IMR-90 (cell line): ENCODE results near the gene GPRC5C. TPM values are rescaled to one million over a fixed set of nuclear protein-coding genes. Genes with fewer than 3 reads are reported as not detected.

Source experiments
- ATAC-seq: fragments of 200-7000 bp; cut with Tn5 transposase; 2 replicates; pipeline ENCODE4 v1.9.1; 2020; ENCODE audit warnings: low read depth, mild to moderate bottlenecking, moderate library complexity
- BruUV-seq: library from RNA; stranded (reverse); fragments of 400-500 nt; replicated peaks from 2 replicates; lab custom pipeline; 2021; lab: Mats Ljungman, UMichigan
- CTCF ChIA-PET: fragments of 300-600 bp; formaldehyde crosslinking; extraction: SDS; loops from one replicate; lab custom pipeline; 2021; ENCODE audit warnings: antibody characterized with exemption; lab: Yijun Ruan, JAX
- POLR2A ChIA-PET: fragments of 300-600 bp; sonication (Branson Sonifier 250); formaldehyde crosslinking; loops from one replicate; lab custom pipeline; 2022; ENCODE audit warnings: antibody characterized with exemption; ENCODE audit not compliant: unreplicated experiment; lab: Charles Lee
- DNase-seq: peaks from one replicate; pipeline ENCODE4 v3.0.0; 2013
- H2AFZ ChIP-seq: replicated peaks from 2 replicates; pipeline ENCODE3; 2013; ENCODE audit warnings: low read length, mild to moderate bottlenecking; ENCODE audit not compliant: poor library complexity
- H2AK5ac ChIP-seq: 2 replicates; pipeline ENCODE4 v1.6.1; 2013; ENCODE audit warnings: low read depth, low read length, inconsistent platforms
- H2AK9ac ChIP-seq: replicated peaks from 2 replicates; pipeline ENCODE3; 2013; ENCODE audit warnings: mild to moderate bottlenecking, low read depth, low read length, moderate library complexity; ENCODE audit not compliant: poor library complexity
- H2BK120ac ChIP-seq: 2 replicates; pipeline ENCODE4 v1.6.1; 2013; ENCODE audit warnings: low read depth, low read length, inconsistent platforms
- H2BK15ac ChIP-seq: 3 replicates; pipeline ENCODE4 v1.6.1; 2013; ENCODE audit warnings: low read depth, low read length, inconsistent platforms
- H2BK20ac ChIP-seq: 2 replicates; pipeline ENCODE4 v1.6.1; 2013; ENCODE audit warnings: low read depth, mild to moderate bottlenecking, inconsistent platforms, low read length, moderate library complexity
- H2BK5ac ChIP-seq: 2 replicates; pipeline ENCODE4 v1.6.1; 2013; ENCODE audit warnings: mild to moderate bottlenecking, low read depth, low read length, inconsistent platforms; ENCODE audit not compliant: poor library complexity, severe bottlenecking
- H3K14ac ChIP-seq: replicated peaks from 2 replicates; pipeline ENCODE4 v1.6.1; 2013; ENCODE audit warnings: low read depth, low read length, inconsistent platforms
- H3K18ac ChIP-seq: 2 replicates; pipeline ENCODE4 v1.6.1; 2013; ENCODE audit warnings: low read depth, low read length, control low read depth
- H3K23ac ChIP-seq: 2 replicates; pipeline ENCODE4 v1.6.1; 2013; ENCODE audit warnings: low read depth, low read length, inconsistent platforms
- H3K27ac ChIP-seq: 2 replicates; pipeline ENCODE4 v1.5.1; 2013; ENCODE audit warnings: mild to moderate bottlenecking, control low read depth, low read length; ENCODE audit not compliant: insufficient read depth
- H3K27me3 ChIP-seq: 2 replicates; pipeline ENCODE4 v1.6.1; 2013; ENCODE audit warnings: low read length; ENCODE audit not compliant: control insufficient read depth, insufficient read depth
- H3K36me3 ChIP-seq: 2 replicates; pipeline ENCODE4 v1.6.1; 2013; ENCODE audit warnings: low read length, mixed read lengths; ENCODE audit not compliant: control insufficient read depth, insufficient read depth
- H3K4ac ChIP-seq: 2 replicates; pipeline ENCODE4 v1.6.1; 2013; ENCODE audit warnings: low read depth, low read length, inconsistent platforms
- H3K4me1 ChIP-seq: 2 replicates; pipeline ENCODE4 v1.6.1; 2013; ENCODE audit warnings: low read length, mixed read lengths; ENCODE audit not compliant: control insufficient read depth, insufficient read depth
- H3K4me2 ChIP-seq: 2 replicates; pipeline ENCODE4 v1.6.1; 2013; ENCODE audit warnings: low read depth, mild to moderate bottlenecking, control low read depth, low read length, moderate library complexity
- H3K4me3 ChIP-seq: 2 replicates; pipeline ENCODE4 v1.5.1; 2013; ENCODE audit warnings: low read depth, mild to moderate bottlenecking, control low read depth, low read length, moderate library complexity; ENCODE audit not compliant: insufficient read depth
- H3K56ac ChIP-seq: 2 replicates; pipeline ENCODE4 v1.6.1; 2013; ENCODE audit warnings: low read length, inconsistent platforms; ENCODE audit not compliant: insufficient read depth; ENCODE audit errors: extremely low read depth
- H3K79me1 ChIP-seq, 2 experiments: 2 replicates each; pipeline ENCODE4 v1.6.1; 2013; ENCODE audit warnings: low read length in 2 of 2, inconsistent platforms in 1 of 2, low read depth in 1 of 2
- H3K9ac ChIP-seq: 2 replicates; pipeline ENCODE4 v1.6.1; 2013; ENCODE audit warnings: low read depth, low read length, control low read depth
- H3K9me1 ChIP-seq: 2 replicates; pipeline ENCODE4 v1.6.1; 2013; ENCODE audit warnings: low read length, inconsistent platforms; ENCODE audit not compliant: insufficient read depth
- H3K9me3 ChIP-seq: 2 replicates; pipeline ENCODE4 v1.6.1; 2013; ENCODE audit warnings: low read length; ENCODE audit not compliant: control insufficient read depth, insufficient read depth
- H4K20me1 ChIP-seq: 2 replicates; pipeline ENCODE4 v1.6.1; 2013; ENCODE audit warnings: low read length, inconsistent platforms; ENCODE audit not compliant: insufficient read depth
- H4K5ac ChIP-seq: 2 replicates; pipeline ENCODE4 v1.6.1; 2013; ENCODE audit warnings: mild to moderate bottlenecking, low read depth, low read length, control low read depth
- H4K8ac ChIP-seq, 2 experiments: 2 replicates each; pipeline ENCODE4 v1.6.1; 2013; ENCODE audit warnings: low read depth in 2 of 2, low read length in 2 of 2, control low read depth in 1 of 2, inconsistent platforms in 1 of 2
- H4K91ac ChIP-seq: 2 replicates; pipeline ENCODE4 v1.6.1; 2013; ENCODE audit warnings: low read depth, low read length, inconsistent platforms; ENCODE audit not compliant: insufficient read depth
- CHD1 ChIP-seq: IDR thresholded peaks from 2 replicates; pipeline ENCODE4 v1.6.1; 2012; ENCODE audit warnings: low read depth, low read length, improper control_type of control experiment
- ELK1 ChIP-seq: fragments of 150-350 bp; IDR thresholded peaks from 2 replicates; pipeline ENCODE4 v1.6.1; 2016; ENCODE audit warnings: low read depth, mild to moderate bottlenecking, low read length, moderate library complexity, borderline replicate concordance
- FOS ChIP-seq: fragments of 150-350 bp; IDR thresholded peaks from 2 replicates; pipeline ENCODE4 v1.6.1; 2016; ENCODE audit warnings: low read depth, low read length
- MAZ ChIP-seq: IDR thresholded peaks from 2 replicates; pipeline ENCODE4 v1.6.1; 2012; ENCODE audit warnings: low read depth, mild to moderate bottlenecking, low read length, improper control_type of control experiment, moderate library complexity, borderline replicate concordance
- MXI1 ChIP-seq: IDR thresholded peaks from 2 replicates; pipeline ENCODE4 v1.6.1; 2012; ENCODE audit warnings: low read depth, mild to moderate bottlenecking, low read length, moderate library complexity, borderline replicate concordance
- POLR2A ChIP-seq: IDR thresholded peaks from 2 replicates; pipeline ENCODE4 v1.6.1; 2012; ENCODE audit warnings: mild to moderate bottlenecking, low read depth, low read length
- RCOR1 ChIP-seq: IDR thresholded peaks from 2 replicates; pipeline ENCODE4 v1.6.1; 2012; ENCODE audit warnings: mild to moderate bottlenecking, low read length, improper control_type of control experiment; ENCODE audit not compliant: insufficient replicate concordance
- RFX5 ChIP-seq: IDR thresholded peaks from 2 replicates; pipeline ENCODE4 v1.8.0; 2012; ENCODE audit warnings: low read depth, mild to moderate bottlenecking, low read length, moderate library complexity
- SMC3 ChIP-seq: fragments of 150-350 bp; IDR thresholded peaks from 2 replicates; pipeline ENCODE4 v1.6.1; 2016; ENCODE audit warnings: low read depth, mild to moderate bottlenecking, antibody characterized with exemption, low read length, moderate library complexity
- USF2 ChIP-seq: fragments of 150-350 bp; IDR thresholded peaks from 2 replicates; pipeline ENCODE4 v1.6.1; 2017; ENCODE audit warnings: mild to moderate bottlenecking, antibody characterized with exemption, low read length, low read depth
- WGBS, 2 experiments: methylation state at CpG; one replicate each; pipeline versions ENCODE4 v1.1.5 to v1.1.7; 2013; ENCODE audit warnings: missing lambda C conversion rate in 2 of 2; ENCODE audit not compliant: insufficient read length in 1 of 2; ENCODE audit errors: extremely low coverage in 2 of 2; 5-methylcytosine and 5-hydroxymethylcytosine counted together
- dilution Hi-C: fragments of 300-500 bp; cut with HindIII; formaldehyde crosslinking; loops from one replicate; pipeline ENCODE4 v1.14.3; 2018; ENCODE audit warnings: low sequenced_read_pairs; ENCODE audit not compliant: unreplicated experiment
- in situ Hi-C: fragments of 300-500 bp; cut with MboI; formaldehyde crosslinking; loops from 3 replicates; pipeline ENCODE4 v1.14.3; 2019; ENCODE audit warnings: low sequenced_read_pairs, inconsistent platforms, mixed read lengths
- intact Hi-C: fragments of 100-400 bp; cut with micrococcal nuclease; formaldehyde crosslinking; loops from 2 replicates; pipeline ENCODE4 v1.10.0; 2022
- polyA plus RNA-seq, 3 experiments: library from polyadenylated mRNA; depleted of rRNA; stranded (reverse); fragments of >200 nt; gene quantifications; 2 replicates each; pipeline ENCODE4 v1.2.3, GENCODE V29; 2012; ENCODE audit warnings: low replicate concordance in 1 of 3
- total RNA-seq: library from RNA; depleted of rRNA; stranded (reverse); fragments of >200 nt; gene quantifications from 2 replicates; pipeline ENCODE4 v1.2.3, GENCODE V29; 2012

GPRC5C gene
- total and polyA plus RNA-seq, 2 of the 4 experiments (the other 2 are of a cell fraction) = not detected

GRCh38 chr17:74475189-74475588, 43.3 kb downstream of the GPRC5C start:
- DNase-seq = no peak
- WGBS, 2 experiments = 60% methylated on average over 1 of the region's 4 CpGs; no CpG with 5 or more reads in 1 of the 2 experiments
- no peak overlapping the region for H3K4me2 ChIP-seq
- no peaks in the 10 kb centered on the region for H3K79me1 ChIP-seq
- H3K27ac ChIP-seq = no peak overlapping the region
- H4K5ac ChIP-seq = no peak overlapping the region
- dilution Hi-C loops (no loop called here), in situ Hi-C loops (no loop called here), intact Hi-C loops (no loop called here)
- H2BK5ac ChIP-seq = no peak overlapping the region
- H3K9me1 ChIP-seq = no peaks in the 10 kb centered on the region
- no peak overlapping the region for H2BK20ac ChIP-seq
- ChIA-PET CTCF (no interaction called here), POLR2A (no interaction called here)
- no peak overlapping the region for H3K18ac ChIP-seq
- ATAC-seq = no peak
- H3K27me3 ChIP-seq = no peaks in the 10 kb centered on the region
- no peak overlapping the region for H2AK9ac ChIP-seq
- no peak overlapping the region for H3K56ac ChIP-seq
- no peaks in the 10 kb centered on the region for H4K20me1 ChIP-seq
- no peak overlapping the region for H4K8ac ChIP-seq
- no peak overlapping the region for H2BK15ac ChIP-seq
- TF ChIP-seq USF2 (no peak), MAZ (no peak), CHD1 (no peak), MXI1 (no peak), RCOR1 (no peak), POLR2A (no peak), SMC3 (no peak), ELK1 (no peak), RFX5 (no peak), FOS (no peak)
- BruUV-seq = no TSS peak
- H3K36me3 ChIP-seq = no peaks in the 10 kb centered on the region
- H3K4me3 ChIP-seq = no peak overlapping the region
- H3K9me3 ChIP-seq = peaks cover 11% of the 10 kb centered on the region
- H3K4me1 ChIP-seq = no peaks in the 10 kb centered on the region
- H2BK120ac ChIP-seq = no peak overlapping the region
- no peak overlapping the region for H2AK5ac ChIP-seq
- no peak overlapping the region for H3K14ac ChIP-seq
- no peak overlapping the region for H4K91ac ChIP-seq
- no peak overlapping the region for H2AFZ ChIP-seq
- no peak overlapping the region for H3K23ac ChIP-seq
- H3K4ac ChIP-seq = no peak overlapping the region
- H3K9ac ChIP-seq = no peak overlapping the region
